C4-2B (cell line): Measurements from ENCODE around the gene CCDC141.

Experiments
- CTCF ChIP-seq: fragments of 450-650 bp; conservative IDR thresholded peaks from 2 replicates; pipeline ENCODE4 v1.5.1; 2017; ENCODE audit warnings: mild to moderate bottlenecking
- ZFX ChIP-seq: fragments of 450-650 bp; IDR thresholded peaks from 2 replicates; pipeline ENCODE4 v1.6.1; 2017

DNA sequence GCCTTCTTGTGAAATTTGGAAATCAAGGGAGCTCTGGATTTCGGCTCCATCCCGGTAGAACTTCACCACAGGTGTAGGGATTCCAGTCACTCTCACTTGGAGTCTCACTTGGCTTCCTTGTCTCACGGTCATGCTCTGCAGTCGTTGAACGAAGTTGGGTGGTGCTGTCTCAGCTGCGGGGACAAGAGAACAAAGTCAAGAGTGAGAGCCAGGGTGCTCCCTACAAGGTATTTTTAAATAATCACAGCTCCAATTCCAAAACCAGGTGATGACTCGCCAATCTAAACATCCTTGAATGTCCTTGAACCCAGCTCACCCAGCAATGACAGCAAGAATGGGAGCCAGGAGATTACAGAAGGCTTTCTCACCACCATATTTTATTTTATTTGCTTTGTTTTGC, 249.4 kb downstream of the CCDC141 start:
- TF ChIP-seq CTCF (no peak), ZFX (no peak)
